Kidney (tissue), 14 donors: ENCODE results near the gene CACNG1. TPM values are rescaled to one million over a fixed set of nuclear protein-coding genes. Genes with fewer than 3 reads are reported as not detected.

ENCODE experiments used
- DNase-seq, 5 donors: peaks; one replicate each; pipeline ENCODE4 v3.0.0-alpha.2; 2013 to 2020
- FAIRE-seq: peaks from 2 replicates; lab custom pipeline; 2012; peaks lifted over from hg19 to GRCh38; lab: Jason Lieb, UNC
- H3K27ac ChIP-seq, 2 donors: one replicate each; pipeline ENCODE4 v1.7.0; 2013; ENCODE audit warnings: low read depth in 2 of 2, low read length in 2 of 2, inconsistent platforms in 1 of 2
- H3K27me3 ChIP-seq: one replicate; pipeline ENCODE4 v1.7.1; 2013; ENCODE audit warnings: low read length, inconsistent platforms; ENCODE audit not compliant: control insufficient read depth, insufficient read depth
- H3K36me3 ChIP-seq, 3 donors: one replicate each; pipeline versions ENCODE4 v1.7.0 to v1.7.1; 2013; ENCODE audit warnings: low read length in 3 of 3, control low read depth in 1 of 3, inconsistent platforms in 1 of 3; ENCODE audit not compliant: insufficient read depth in 3 of 3, control insufficient read depth in 2 of 3
- H3K4me1 ChIP-seq, 3 donors: one replicate each; pipeline versions ENCODE4 v1.7.0 to v1.7.1; 2013; ENCODE audit warnings: low read length in 3 of 3, inconsistent platforms in 1 of 3, low read depth in 1 of 3; ENCODE audit not compliant: control insufficient read depth in 2 of 3, insufficient read depth in 2 of 3
- H3K4me3 ChIP-seq, 3 donors: one replicate each; pipeline versions ENCODE4 v1.7.0 to v1.8.1; 2013; ENCODE audit warnings: low read length in 3 of 3, control low read depth in 1 of 3, inconsistent platforms in 1 of 3
- H3K9ac ChIP-seq, 3 donors: one replicate each; pipeline versions ENCODE4 v1.7.0 to v1.7.1; 2013; ENCODE audit warnings: low read length in 3 of 3, control low read depth in 1 of 3, inconsistent platforms in 1 of 3
- H3K9me3 ChIP-seq, 3 donors: one replicate each; pipeline versions ENCODE4 v1.7.0 to v1.7.1; 2013; ENCODE audit warnings: low read length in 3 of 3, control low read depth in 1 of 3, inconsistent platforms in 1 of 3; ENCODE audit not compliant: control insufficient read depth in 2 of 3, insufficient read depth in 1 of 3
- intact Hi-C: fragments of 100-400 bp; cut with DNase I; formaldehyde crosslinking; loops from one replicate; pipeline ENCODE4 v1.11.1; 2022
- polyA plus RNA-seq: library from polyadenylated mRNA; stranded (reverse); fragments of 350-450 nt; fragmentation: Illumina TruSeq; extraction: RNeasy Lipid Tissue Mini Kit (QIAGEN cat#74804); gene quantifications from one replicate; pipeline ENCODE4 v1.2.3, GENCODE V29; 2014; ENCODE audit warnings: low read depth, low replicate concordance; ENCODE audit not compliant: insufficient read depth
- total RNA-seq: library from RNA; stranded (reverse); fragmentation: NEBNext Ultra II Directional; extraction: Animal tissue kit (Norgen Biotek cat#: 25700); gene quantifications from one replicate; pipeline ENCODE4 v1.2.1, GENCODE V29; 2021
- TF ChIP-seq, protein P1 (sequence below): IDR thresholded peaks from 3 replicates; pipeline ENCODE4 v1.5.1; 2012; ENCODE audit warnings: mild to moderate bottlenecking, moderate library complexity, borderline replicate concordance; ENCODE audit not compliant: insufficient read depth; ENCODE audit errors: extremely low read depth
- donor health status: control.
- donor health status: control.
- donor health status: control.
- donor health status: control.
- donor health status: control.
- donor health status: DM: yes; HTN: yes; CAD: no.
- donor health status: Normal renal cell carcinoma (clear cell type).

CACNG1 gene
- total and polyA plus RNA-seq, 2 donors from 2014 or later = not detected

DNA sequence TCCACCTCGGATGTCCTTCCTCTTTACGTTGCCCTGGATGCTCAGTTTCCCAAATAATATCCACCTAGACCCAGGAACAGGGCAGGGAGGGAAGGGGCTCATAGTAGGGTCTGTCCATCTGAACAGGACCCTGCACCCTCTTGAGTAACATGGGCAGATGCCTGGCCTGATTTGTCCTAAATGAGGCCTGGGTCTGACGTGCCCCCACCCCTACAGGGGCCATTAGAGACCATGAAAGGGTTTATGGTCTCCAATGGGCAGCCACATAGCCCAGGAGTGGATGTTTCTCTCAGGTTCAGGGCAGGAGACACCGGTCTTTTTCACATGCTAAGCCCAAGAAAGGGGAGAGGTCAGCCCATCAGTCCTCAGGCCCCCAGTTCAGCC is 6.8 kb downstream of the CACNG1 start:
- H3K36me3 ChIP-seq = no peaks in the 10 kb centered on the region
- no peak overlapping the region for H3K27ac ChIP-seq
- H3K4me1 ChIP-seq = no peaks in the 10 kb centered on the region
- TF ChIP-seq, protein P1, sequence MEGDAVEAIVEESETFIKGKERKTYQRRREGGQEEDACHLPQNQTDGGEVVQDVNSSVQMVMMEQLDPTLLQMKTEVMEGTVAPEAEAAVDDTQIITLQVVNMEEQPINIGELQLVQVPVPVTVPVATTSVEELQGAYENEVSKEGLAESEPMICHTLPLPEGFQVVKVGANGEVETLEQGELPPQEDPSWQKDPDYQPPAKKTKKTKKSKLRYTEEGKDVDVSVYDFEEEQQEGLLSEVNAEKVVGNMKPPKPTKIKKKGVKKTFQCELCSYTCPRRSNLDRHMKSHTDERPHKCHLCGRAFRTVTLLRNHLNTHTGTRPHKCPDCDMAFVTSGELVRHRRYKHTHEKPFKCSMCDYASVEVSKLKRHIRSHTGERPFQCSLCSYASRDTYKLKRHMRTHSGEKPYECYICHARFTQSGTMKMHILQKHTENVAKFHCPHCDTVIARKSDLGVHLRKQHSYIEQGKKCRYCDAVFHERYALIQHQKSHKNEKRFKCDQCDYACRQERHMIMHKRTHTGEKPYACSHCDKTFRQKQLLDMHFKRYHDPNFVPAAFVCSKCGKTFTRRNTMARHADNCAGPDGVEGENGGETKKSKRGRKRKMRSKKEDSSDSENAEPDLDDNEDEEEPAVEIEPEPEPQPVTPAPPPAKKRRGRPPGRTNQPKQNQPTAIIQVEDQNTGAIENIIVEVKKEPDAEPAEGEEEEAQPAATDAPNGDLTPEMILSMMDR = no peak
- H3K9me3 ChIP-seq = peaks cover 0 to 17% (median 3%) of the 10 kb centered on the region in 3 donors
- DNase-seq (no peak), FAIRE-seq (no peak)
- H3K9ac ChIP-seq = no peak overlapping the region
- no peaks in the 10 kb centered on the region for H3K27me3 ChIP-seq
- intact Hi-C loops = no loop called here
- H3K4me3 ChIP-seq = no peak overlapping the region

- DNase-seq (no peak), FAIRE-seq (no peak)
- no peak overlapping the region for H3K9ac ChIP-seq
- no peaks in the 10 kb centered on the region for H3K36me3 ChIP-seq
- no peaks in the 10 kb centered on the region for H3K4me1 ChIP-seq
- H3K27ac ChIP-seq = no peak overlapping the region
- H3K4me3 ChIP-seq = no peak overlapping the region
- TF ChIP-seq, protein P1 = no peak
- peaks cover 0 to 17% (median 3%) of the 10 kb centered on the region in 3 donors for H3K9me3 ChIP-seq
- no peaks in the 10 kb centered on the region for H3K27me3 ChIP-seq
- intact Hi-C loops = no loop called here
Observed at GRCh38 chr17:67051837-67052236, 7.5 kb downstream of the CACNG1 start.

DNA sequence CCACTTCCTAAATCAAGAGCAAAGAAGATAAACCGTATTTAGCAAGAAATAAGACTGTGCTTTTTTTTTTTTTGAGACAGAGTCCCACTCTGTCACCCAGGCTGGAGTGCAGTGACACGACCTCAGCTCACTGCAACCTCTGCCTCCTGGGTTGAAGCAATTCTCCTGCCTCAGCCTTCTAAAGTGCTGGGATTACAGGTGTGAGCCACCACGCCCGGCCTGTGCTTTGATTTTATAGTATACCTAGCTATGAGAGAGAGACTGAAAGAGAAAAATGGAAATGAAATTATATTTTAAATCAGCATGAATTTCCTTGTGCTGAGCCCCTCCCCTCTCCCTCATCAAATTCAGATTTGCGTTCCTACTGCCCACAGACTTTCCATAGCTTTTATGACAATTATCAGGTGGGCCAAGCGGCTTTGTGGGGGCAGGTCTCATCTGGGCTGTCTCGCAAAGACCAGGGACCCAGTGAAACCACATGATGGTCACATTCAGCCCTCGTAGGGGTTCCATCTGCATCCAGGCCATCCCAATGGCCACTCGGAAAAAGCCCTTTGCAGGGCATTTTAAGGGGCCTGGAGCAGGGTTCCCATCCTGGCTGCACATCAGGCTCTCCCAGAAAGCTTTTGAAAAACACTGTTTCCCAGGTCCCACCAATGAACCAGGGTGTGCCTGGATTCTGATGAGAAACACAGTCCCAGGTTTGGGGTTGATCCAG is 8.5 kb downstream of the CACNG1 start:
- Histone ChIP-seq H3K4me1 (no peaks in the 10 kb centered on the region), H3K27me3 (no peaks in the 10 kb centered on the region), H3K27ac (no peak overlapping the region), H3K9me3 (peaks cover 0 to 11% (median 3%) of the 10 kb centered on the region in 3 donors), H3K4me3 (no peak overlapping the region), H3K9ac (no peak overlapping the region), H3K36me3 (no peaks in the 10 kb centered on the region)
- FAIRE-seq (no peak), DNase-seq (peak in 1 of 5 donors; percentile 7)
- intact Hi-C loops = no loop called here
- TF ChIP-seq, protein P1 = no peak
